Measurements from ENCODE around the gene DCDC2C. TPM values are rescaled to one million over a fixed set of nuclear protein-coding genes. Genes with fewer than 3 reads are reported as not detected.

Gene DCDC2C
- polyA plus RNA-seq, 1 donor, result 0.46 TPM

GRCh38 chr2:3672861-3673678 lies 30.3 kb upstream of the DCDC2C start:
- no peak for DNase-seq (ENCODE audit: low read depth)

GRCh38 chr2:3674066-3674845 lies 29.1 kb upstream of the DCDC2C start:
- no peak for DNase-seq (ENCODE audit: low read depth)

- no peak for DNase-seq (ENCODE audit: low read depth)
Observed at GRCh38 chr2:3675687-3676086, 27.7 kb upstream of the DCDC2C start.

GRCh38 chr2:3677436-3677835 lies 25.9 kb upstream of the DCDC2C start:
- no peak for DNase-seq (ENCODE audit: low read depth)

- no peak for DNase-seq (ENCODE audit: low read depth)
Observed at GRCh38 chr2:3678212-3678611, 25.2 kb upstream of the DCDC2C start.

GRCh38 chr2:3679180-3679579 lies 24.2 kb upstream of the DCDC2C start:
- DNase-seq (ENCODE audit: low read depth), result no peak

GRCh38 chr2:3679616-3680393 lies 23.6 kb upstream of the DCDC2C start:
- no peak for DNase-seq (ENCODE audit: low read depth)

GRCh38 chr2:3680548-3681345 lies 22.6 kb upstream of the DCDC2C start:
- no peak for DNase-seq (ENCODE audit: low read depth)

- DNase-seq (ENCODE audit: low read depth), result no peak
Observed at GRCh38 chr2:3681625-3682024, 21.8 kb upstream of the DCDC2C start.

- DNase-seq (ENCODE audit: low read depth), result no peak
Observed at GRCh38 chr2:3682811-3683210, 20.6 kb upstream of the DCDC2C start.

- DNase-seq (ENCODE audit: low read depth), result no peak
Observed at GRCh38 chr2:3683748-3684454, 19.5 kb upstream of the DCDC2C start.

GRCh38 chr2:3689998-3690748 lies 13.2 kb upstream of the DCDC2C start:
- DNase-seq (ENCODE audit: low read depth), result no peak

- no peak for DNase-seq (ENCODE audit: low read depth)
Observed at GRCh38 chr2:3692375-3692774, 11.0 kb upstream of the DCDC2C start.

GRCh38 chr2:3696545-3696944 lies 6.8 kb upstream of the DCDC2C start:
- DNase-seq (ENCODE audit: low read depth), result no peak

GRCh38 chr2:3701071-3701470 lies 2.3 kb upstream of the DCDC2C start:
- no peak for DNase-seq (ENCODE audit: low read depth)

- DNase-seq (ENCODE audit: low read depth), result no peak
Observed at GRCh38 chr2:3703757-3704355, 481 bp downstream of the DCDC2C start.

- no peak for DNase-seq (ENCODE audit: low read depth)
Observed at GRCh38 chr2:3704692-3705091, 1.3 kb downstream of the DCDC2C start.

- no peak for DNase-seq (ENCODE audit: low read depth)
Observed at GRCh38 chr2:3705782-3706181, 2.4 kb downstream of the DCDC2C start.

GRCh38 chr2:3706892-3707291 lies 3.5 kb downstream of the DCDC2C start:
- DNase-seq (ENCODE audit: low read depth), result no peak

GRCh38 chr2:3708576-3708975 lies 5.2 kb downstream of the DCDC2C start:
- DNase-seq (ENCODE audit: low read depth), result no peak

Data from forelimb muscle (tissue), 1 donor.